GM19455 (cell line): ENCODE measurements around the gene HPN.
"Not testable (repeated sequence)": the region's sequence is repeated elsewhere in the genome, so short reads cannot be mapped to it uniquely, and the experiment has no call there.

ENCODE experiments used
- ATAC-seq: cut with Tn5 transposase; IDR thresholded peaks from one replicate; pipeline ENCODE4 v1.9.1; 2021; ENCODE audit not compliant: unreplicated experiment

Gene HPN

GRCh38 chr19:35100588-35101533, 59.3 kb downstream of the HPN start:
- ATAC-seq = no peak

GRCh38 chr19:35101949-35102348, 60.4 kb downstream of the HPN start:
- ATAC-seq = not testable (repeated sequence)

DNA sequence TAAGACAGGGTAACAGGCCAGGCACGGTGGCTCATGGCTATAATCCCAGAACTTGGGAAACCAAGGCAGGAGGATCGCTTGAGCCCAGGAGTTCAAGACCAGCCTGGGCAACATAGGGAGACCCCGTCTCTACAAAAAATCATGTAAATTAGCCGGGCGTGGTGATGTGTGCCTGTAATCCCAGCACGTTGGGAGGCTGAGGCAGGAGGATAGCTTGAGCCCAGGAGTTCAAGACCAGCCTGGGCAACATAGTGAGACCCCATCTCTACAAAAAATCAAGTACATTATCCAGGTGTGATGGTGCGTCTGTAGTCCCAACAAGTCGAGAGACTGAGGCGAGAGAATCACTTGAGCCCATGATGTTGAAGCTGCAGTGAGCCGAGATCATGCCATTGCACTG, 62.1 kb downstream of the HPN start:
- ATAC-seq = not testable (repeated sequence)

GRCh38 chr19:35104361-35104760, 62.8 kb downstream of the HPN start:
- ATAC-seq = no peak

GRCh38 chr19:35105047-35105410, 63.5 kb downstream of the HPN start:
- ATAC-seq = no peak

DNA sequence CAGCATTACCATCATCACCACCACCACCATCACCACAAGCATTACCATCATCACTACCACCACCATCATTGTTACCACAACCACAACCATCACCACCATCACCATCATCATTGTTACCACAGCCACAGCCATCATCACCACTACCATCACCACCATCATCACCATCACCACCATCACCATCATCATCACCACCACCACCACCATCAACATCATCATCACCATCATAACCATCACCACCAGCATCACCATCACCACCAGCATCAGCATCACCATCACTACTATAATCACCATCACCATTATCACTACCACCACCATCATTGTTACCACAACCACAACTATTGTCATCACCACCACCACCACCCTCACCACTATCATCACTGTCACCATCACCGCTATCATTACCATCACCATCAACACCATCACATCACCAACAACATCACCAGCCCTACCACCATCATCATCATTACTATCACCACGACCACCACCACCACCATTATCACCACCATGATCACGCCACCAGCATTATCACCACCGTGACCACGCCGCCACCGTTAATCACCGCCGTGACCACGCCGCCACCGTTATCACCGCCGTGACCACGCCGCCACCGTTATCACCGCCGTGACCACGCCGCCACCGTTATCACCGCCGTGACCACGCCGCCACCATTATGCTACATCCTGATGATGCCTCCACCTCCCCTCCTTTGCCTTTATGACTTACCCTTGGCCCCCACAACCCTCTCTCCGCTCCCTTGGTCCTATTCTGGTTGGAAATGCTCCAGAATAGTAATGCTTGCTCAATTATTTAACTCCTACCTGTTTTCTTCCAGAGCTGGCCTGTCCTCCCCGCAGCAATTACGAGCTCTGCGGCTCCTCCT, 64.1 kb downstream of the HPN start:
- no peak for ATAC-seq

- ATAC-seq = no peak
These were observed 64.7 kb downstream of the HPN start for GRCh38 chr19:35106291-35106583.

GRCh38 chr19:35106898-35107541, 65.5 kb downstream of the HPN start:
- ATAC-seq = no peak

GRCh38 chr19:35107545-35107944, 66.0 kb downstream of the HPN start:
- ATAC-seq = no peak

DNA sequence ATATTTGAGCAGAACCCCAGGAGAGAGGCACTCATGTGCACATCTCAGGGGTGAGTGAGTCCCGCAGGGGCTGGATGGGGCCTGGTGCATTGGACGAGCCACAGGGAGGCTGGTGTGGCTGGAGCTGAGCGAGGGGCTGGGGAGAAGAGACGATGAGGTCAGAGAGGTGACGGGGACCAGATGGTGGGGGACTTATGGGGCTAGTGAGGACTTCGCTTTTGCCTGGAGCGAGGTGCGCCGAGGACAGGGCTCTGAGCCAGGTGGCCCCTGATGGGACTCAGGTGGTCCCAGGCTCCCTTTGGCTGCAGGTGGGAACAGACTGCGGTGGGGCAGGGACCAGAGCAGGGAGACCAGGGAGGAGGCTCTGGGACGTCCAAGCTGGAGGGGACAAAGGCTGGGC, 67.2 kb downstream of the HPN start:
- ATAC-seq = no peak

- no peak for ATAC-seq
These were observed 68.0 kb downstream of the HPN start for GRCh38 chr19:35109395-35110112.

GRCh38 chr19:35110974-35111373, 69.5 kb downstream of the HPN start:
- no peak for ATAC-seq

GRCh38 chr19:35112995-35113688, 71.6 kb downstream of the HPN start:
- ATAC-seq = no peak

GRCh38 chr19:35114353-35115176, 73.0 kb downstream of the HPN start:
- ATAC-seq = no peak

- no peak for ATAC-seq
These were observed 73.8 kb downstream of the HPN start, which contains the start of gene FXYD3 for GRCh38 chr19:35115177-35115951. FXYD3 (plus strand) TSS chr19:35115823; CDS start chr19:35119377, 3,554 bp downstream.
